HK-2 (cell line): ENCODE data around the gene SFXN4.
A peak's percentile ranks its signal among the peaks of the same experiment; 100 is the strongest.
"Not testable (repeated sequence)": the region's sequence is repeated elsewhere in the genome, so short reads cannot be mapped to it uniquely, and the experiment has no call there.

Source experiments
- DNase-seq: peaks from one replicate; pipeline ENCODE4 v3.0.0-alpha.2; 2018; ENCODE audit not compliant: unreplicated experiment

Gene SFXN4

GRCh38 chr10:119112056-119112455 lies 53.5 kb downstream of the SFXN4 start:
- DNase-seq: no peak

- not testable (repeated sequence) for DNase-seq
Observed at GRCh38 chr10:119107771-119108170, 57.7 kb downstream of the SFXN4 start.

GRCh38 chr10:119107106-119107505 lies 58.4 kb downstream of the SFXN4 start:
- DNase-seq: not testable (repeated sequence)

- not testable (repeated sequence) for DNase-seq
Observed at GRCh38 chr10:119105899-119106298, 59.6 kb downstream of the SFXN4 start.

GRCh38 chr10:119105155-119105554 lies 60.4 kb downstream of the SFXN4 start:
- no peak for DNase-seq

GRCh38 chr10:119104654-119105015 lies 60.9 kb downstream of the SFXN4 start:
- peak; percentile 44 for DNase-seq

GRCh38 chr10:119103903-119104653 lies 61.4 kb downstream of the SFXN4 start, which contains the start of gene DENND10:
TSS of gene DENND10 (plus strand) at chr10:119104113. CDS start at chr10:119104143, 30 bp downstream.
- DNase-seq: peak; percentile 92

GRCh38 chr10:119103241-119103902 lies 62.1 kb downstream of the SFXN4 start:
- no peak for DNase-seq

GRCh38 chr10:119101366-119102098 lies 64.0 kb downstream of the SFXN4 start:
- DNase-seq: no peak

GRCh38 chr10:119100434-119101238 lies 64.9 kb downstream of the SFXN4 start:
- no peak for DNase-seq

- DNase-seq: no peak
Observed at GRCh38 chr10:119098576-119098975, 66.9 kb downstream of the SFXN4 start.

- not testable (repeated sequence) for DNase-seq
Observed at GRCh38 chr10:119096641-119097415, 68.7 kb downstream of the SFXN4 start.

GRCh38 chr10:119095640-119096039 lies 69.9 kb downstream of the SFXN4 start:
- no peak for DNase-seq

GRCh38 chr10:119090968-119091367 lies 74.5 kb downstream of the SFXN4 start:
- DNase-seq: no peak
